Renal cortex interstitium (tissue), 11 donors: ENCODE measurements around the gene SMAD1. TPM values are rescaled to one million over a fixed set of nuclear protein-coding genes. Genes with fewer than 3 reads are reported as not detected.
"Not testable (repeated sequence)": the region's sequence is repeated elsewhere in the genome, so short reads cannot be mapped to it uniquely, and the experiment has no call there.

Experiments
- DNase-seq, 11 donors: peaks; one replicate each; pipeline ENCODE4 v3.0.0-alpha.2; 2013; ENCODE audit warnings: low read depth in 9 of 11, low spot score in 4 of 11; ENCODE audit errors: extremely low read depth in 1 of 11
- polyA plus RNA-seq, 3 donors: library from polyadenylated mRNA; unstranded; fragments of 120-200 nt; gene quantifications; one replicate each; pipeline ENCODE4 v1.2.1, GENCODE V29; 2013; ENCODE audit not compliant: insufficient read length in 3 of 3

The SMAD1 gene
- polyA plus RNA-seq, 3 donors: 57.8 to 63.0 (median 61.3) TPM

- DNase-seq: no peak
Observed at GRCh38 chr4:145511913-145512522, 30.4 kb downstream of the SMAD1 start.

DNA sequence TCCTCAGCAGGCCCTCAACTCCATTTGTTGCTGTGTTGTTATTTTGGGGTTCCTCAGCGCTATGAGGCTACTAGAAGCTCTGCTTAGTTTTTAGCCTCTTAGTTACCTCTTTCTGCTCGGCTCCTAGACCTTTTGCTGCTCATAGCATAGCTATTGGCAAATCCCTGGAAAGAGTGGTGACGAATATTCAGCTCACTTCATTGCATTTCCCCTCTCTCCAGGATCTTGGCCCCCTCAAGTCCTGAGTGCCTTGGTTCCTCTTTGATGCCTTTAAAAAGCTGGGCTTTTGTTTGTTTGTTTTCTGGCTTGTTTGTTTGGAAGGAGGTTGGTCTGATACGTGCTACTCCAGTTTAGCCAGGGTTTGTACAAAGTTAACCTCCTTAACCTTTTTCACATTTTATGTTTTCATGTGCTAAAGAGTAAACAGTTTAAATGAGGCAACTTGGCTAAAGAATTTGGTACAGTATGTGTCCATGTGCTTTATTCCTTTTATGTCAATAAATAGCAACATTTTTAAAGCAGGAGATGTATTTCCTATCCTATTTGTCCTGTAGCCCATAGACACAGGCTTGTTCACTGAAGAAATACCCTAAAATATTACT lies 31.5 kb downstream of the SMAD1 start:
- no peak for DNase-seq

GRCh38 chr4:145520172-145520571 lies 38.5 kb downstream of the SMAD1 start:
- no peak for DNase-seq

DNA sequence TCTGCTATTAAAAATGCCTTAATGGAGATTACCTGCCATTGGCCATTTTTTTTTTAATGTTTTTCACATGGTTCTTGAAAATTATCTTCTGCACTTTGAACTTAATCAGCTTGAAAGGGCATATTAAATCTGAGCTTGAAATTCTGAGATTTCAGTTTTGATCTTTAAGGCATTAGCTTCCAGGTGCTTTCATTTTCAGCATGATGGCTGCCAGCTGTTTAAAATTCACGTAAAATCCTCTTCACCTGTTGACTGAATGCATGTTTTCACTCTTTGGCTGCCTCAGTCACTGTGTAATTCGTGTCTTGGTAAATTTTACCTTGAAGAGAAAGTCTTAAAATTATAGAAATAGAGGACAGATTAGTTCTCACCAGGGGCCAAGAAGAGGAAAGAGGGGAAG lies 39.6 kb downstream of the SMAD1 start:
- no peak for DNase-seq

GRCh38 chr4:145523117-145523516 lies 41.5 kb downstream of the SMAD1 start:
- no peak for DNase-seq

DNA sequence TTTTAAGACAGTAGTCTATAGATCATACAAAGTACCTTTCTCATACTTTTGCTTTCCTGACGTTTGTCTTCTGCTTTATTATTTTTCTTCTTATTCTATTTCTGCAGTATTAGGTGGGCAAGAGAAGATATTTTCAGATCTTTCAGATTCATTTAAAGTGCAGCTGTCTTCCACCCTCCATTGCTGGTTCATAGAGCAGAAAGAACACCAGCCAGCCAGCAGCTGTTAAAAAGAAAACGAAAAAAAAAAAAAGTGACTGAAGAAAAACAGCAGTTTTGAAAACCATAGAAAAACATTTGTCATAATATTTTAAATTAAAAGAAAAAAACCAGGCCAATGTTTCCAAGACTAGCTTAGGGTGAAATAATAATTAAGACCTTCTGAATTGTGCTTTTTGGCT lies 42.9 kb downstream of the SMAD1 start:
- DNase-seq: no peak

DNA sequence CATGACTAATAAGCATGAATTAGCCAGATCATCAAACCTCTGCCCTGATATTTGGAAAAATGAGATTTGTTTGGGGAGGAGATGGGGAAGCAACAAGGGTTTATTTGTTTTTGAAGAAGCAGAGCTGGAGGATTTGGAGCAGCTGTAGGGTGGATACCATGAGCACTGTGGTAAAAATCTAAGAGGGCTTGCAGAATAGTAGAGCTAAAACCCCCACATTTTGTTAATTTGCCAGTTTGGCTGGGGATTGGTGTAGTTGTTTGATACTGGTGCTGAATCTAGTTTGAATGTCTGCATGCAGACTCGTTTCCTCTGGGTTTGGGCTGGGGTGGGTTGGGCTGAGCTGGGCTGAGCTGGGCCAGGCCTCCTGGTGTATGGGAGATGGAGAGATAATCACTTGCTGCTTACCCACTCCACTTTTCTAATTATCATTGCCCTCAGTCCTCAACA lies 43.7 kb downstream of the SMAD1 start:
- DNase-seq: no peak

DNA sequence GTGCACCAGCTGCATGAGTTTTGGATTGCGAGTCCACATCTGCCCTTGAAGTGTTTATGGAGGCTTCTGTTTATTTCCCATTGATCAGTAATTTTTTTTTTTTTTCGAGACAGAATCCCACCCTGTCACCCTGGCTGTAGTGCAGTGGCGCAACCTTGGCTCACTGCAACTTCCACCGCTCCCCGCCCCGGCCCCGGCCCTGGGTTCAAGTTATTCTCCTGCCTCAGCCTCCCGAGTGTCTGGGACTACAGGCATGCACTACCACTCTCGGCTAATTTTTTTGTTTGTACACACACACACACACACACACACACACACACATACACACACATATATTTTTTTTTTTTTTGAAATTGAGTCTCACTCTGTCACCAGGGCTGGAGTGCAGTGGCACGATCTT lies 46.1 kb downstream of the SMAD1 start:
- no peak for DNase-seq

GRCh38 chr4:145528601-145529000 lies 46.9 kb downstream of the SMAD1 start:
- no peak for DNase-seq

DNA sequence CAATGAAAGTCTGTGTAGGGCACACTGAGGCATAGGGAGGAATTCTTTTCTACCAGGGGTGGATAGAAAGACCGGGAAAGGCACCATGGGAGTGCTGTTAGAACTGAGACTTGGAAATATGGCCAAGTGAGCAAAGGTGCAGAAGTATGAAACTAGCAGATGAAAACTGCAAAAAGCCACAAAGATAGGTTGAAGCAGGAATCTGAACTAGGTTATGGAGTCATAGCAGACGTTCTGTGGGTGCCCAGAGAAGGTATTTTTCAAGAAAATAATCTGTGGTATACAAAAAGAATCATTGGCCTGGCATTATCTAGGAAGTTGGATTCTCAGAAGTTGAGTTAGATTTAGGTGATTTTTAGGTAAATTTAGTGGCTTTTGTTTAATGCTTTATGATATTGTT lies 48.5 kb downstream of the SMAD1 start:
- DNase-seq: no peak

DNA sequence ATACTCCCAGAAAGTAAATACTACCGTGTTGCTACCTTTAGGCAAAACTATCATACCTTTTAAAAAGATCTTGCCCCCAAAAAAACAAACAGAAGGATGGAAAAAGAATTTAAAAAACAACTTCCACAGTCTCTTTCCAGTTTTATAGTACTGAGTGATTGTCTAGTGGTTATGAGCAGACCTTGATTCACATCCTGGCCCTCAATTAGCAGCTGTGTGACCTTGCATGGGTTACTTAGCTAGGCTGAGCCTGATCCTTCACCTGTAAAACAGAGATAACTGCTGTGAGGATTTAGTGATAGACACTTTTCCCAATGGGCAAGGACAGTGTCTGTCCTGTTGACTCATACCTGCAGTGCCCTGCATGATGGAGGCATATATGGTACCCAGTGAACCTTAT lies 49.0 kb downstream of the SMAD1 start:
- DNase-seq: no peak

GRCh38 chr4:145531223-145531622 lies 49.6 kb downstream of the SMAD1 start:
- no peak for DNase-seq

- no peak for DNase-seq
Observed at GRCh38 chr4:145531859-145532258, 50.2 kb downstream of the SMAD1 start.

GRCh38 chr4:145533001-145533400 lies 51.3 kb downstream of the SMAD1 start:
- no peak for DNase-seq

- not testable (repeated sequence) for DNase-seq
Observed at GRCh38 chr4:145533415-145533814, 51.8 kb downstream of the SMAD1 start.

GRCh38 chr4:145533961-145534360 lies 52.3 kb downstream of the SMAD1 start:
- no peak for DNase-seq

DNA sequence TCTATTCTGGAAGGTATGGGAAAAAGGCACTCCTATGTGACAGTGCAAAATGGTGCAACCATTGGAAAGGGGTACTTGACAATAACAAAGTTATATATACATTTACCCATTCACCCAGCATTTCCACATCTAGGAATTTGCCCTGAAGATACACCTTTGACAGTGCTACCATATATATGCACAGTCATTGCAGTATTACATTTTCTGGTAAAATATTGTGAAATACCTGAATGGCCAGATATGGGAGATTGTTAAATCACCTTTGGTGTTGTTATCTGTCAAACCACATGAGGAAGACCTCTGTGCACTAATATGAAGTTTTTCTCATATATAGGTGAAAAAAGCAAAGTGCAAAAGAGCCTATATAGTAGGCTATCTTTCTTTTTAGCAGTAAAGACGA lies 53.5 kb downstream of the SMAD1 start:
- no peak for DNase-seq

- no peak for DNase-seq
Observed at GRCh38 chr4:145536044-145536443, 54.4 kb downstream of the SMAD1 start.

GRCh38 chr4:145538596-145538995 lies 56.9 kb downstream of the SMAD1 start:
- DNase-seq: no peak

DNA sequence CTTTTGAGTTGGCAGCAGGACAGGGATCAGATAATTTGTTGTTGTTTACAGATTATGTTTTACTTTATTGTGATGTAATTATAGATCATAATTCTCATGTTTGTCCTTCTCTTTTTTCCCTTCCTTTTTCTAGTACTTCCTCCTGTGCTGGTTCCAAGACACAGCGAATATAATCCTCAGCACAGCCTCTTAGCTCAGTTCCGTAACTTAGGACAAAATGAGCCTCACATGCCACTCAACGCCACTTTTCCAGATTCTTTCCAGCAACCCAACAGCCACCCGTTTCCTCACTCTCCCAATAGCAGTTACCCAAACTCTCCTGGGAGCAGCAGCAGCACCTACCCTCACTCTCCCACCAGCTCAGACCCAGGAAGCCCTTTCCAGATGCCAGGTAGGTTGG lies 58.0 kb downstream of the SMAD1 start:
- no peak for DNase-seq

DNA sequence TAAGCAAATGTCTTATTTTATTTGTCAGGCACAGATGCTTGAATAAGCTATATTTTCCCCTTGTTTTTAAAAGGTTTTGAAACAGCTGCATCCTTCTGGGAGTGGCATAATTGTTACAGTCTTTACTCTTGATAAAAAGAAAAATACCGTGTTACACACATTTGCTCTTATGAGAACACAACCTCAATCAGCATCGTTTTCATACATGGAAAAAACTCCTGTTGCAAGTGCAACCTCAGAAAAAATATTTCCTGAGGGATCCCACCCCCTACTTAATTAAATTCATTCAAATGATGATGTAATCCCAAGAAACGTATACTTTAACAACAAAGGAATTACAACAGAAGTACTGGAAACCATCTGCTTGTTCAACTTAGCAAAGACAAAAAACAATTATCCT lies 58.6 kb downstream of the SMAD1 start:
- DNase-seq: no peak
